CD4-positive, alpha-beta T cell treated with Interleukin-12 subunit alpha and Interleukin-12 subunit beta, for 1 hour (primary cell): ENCODE data around the gene LAMA4.
"Not testable (repeated sequence)": the region's sequence is repeated elsewhere in the genome, so short reads cannot be mapped to it uniquely, and the experiment has no call there.

Experiments used
- DNase-seq: peaks from one replicate; pipeline ENCODE4 v3.0.0-alpha.2; 2020

The LAMA4 gene

DNA sequence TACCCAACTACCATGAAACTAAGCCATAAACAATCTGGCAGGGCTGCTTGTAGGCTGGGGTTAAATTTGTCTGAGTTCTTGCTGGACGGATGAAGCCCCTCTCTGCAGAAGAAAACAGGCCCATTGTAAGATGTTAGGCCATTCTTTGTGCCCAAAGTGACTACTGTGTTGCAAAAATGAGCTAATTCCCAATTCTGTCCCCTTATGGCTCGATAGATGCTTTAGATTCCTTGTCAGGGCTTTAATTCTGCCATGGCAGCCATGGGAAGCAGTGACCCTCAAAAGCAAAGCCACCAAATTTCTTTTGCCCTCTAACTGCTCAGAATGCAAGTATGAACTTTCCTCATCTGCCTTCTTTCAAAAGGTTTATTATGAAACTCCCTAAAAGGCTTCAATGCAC lies 45.2 kb downstream of the LAMA4 start:
- DNase-seq, result no peak

DNA sequence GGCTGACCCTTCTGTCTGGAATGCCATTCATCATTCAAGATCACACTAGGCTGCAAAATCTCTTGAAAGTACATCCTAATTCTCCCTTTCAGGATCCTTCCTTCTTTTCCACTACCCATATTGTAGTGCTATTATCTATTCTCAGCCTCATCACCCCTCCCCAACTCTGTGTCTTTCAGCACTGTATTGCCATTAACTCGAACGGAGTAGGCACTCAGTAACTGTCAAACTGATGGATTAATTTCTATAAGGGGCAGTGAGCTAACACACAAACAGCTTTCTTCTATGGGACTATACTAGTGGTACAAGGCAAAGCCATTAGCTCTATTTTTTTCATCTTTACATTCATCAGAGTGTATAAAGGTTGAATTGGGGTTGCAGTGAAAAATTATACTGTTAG lies 46.6 kb downstream of the LAMA4 start:
- no peak for DNase-seq

DNA sequence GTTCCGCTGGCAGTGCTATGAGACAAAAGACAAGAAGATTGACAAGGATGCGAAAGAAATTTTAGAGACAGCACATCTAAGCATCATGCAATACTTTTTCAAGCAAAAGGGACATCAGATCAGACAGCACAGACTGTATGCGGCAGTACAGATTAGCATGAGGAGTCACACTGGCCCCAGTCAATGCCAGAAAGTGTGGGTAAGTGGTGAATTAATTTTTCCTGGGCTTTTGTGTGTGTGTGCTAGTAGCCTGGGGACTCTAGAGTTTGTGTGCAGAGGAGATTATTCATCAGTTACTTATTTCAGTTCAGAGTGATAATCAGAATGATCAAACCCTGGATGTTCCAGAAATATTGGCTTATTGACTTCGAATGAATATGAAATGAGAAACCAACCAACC lies 47.2 kb downstream of the LAMA4 start:
- no peak for DNase-seq

DNA sequence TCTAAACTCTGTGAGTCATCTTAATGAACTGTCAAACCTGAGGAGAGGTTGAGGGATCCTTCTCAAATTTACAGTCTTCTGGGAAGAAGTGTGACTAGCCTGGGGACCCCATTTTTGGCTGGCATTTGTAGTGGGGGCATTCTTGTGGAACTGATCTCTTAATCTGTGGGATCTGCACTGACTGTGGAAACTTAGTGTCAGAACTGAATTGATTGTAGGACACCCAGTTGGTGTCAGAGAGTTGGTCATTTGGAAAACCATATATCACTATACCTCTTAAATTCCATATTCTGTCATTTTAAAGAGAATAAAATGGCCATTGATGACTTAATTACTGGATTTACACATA lies 48.3 kb downstream of the LAMA4 start:
- no peak for DNase-seq

DNA sequence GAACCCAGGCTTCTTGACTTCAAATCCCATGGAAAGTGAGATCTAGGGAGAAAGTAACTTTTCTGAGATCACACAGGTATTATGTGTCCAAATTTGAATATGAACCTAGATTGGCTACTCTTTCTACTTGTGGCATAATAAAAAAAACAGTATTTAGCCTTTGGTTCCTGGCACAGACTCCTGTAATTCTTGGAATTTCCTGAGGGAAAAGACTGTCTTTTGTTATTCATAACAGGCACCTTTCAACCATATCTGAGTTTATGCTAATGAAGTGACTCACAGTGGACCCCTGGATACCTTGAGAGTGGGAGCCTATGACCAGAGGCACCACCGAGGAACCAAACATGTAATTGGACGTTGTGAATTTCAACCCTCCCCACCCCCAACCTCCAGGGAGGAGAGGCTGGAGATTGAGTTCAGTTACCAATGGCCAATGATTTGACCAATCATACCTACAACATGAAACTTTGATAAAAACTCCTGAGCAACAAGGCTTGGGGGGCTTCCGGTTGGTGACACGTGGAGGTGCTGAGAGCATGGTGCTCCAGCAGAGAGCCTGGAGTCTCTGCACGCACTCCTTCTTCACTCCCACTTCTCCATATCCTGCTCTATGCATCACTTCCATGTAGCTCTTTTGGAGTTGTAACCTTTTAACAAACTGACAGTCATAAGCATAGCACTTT lies 48.8 kb downstream of the LAMA4 start:
- no peak for DNase-seq

DNA sequence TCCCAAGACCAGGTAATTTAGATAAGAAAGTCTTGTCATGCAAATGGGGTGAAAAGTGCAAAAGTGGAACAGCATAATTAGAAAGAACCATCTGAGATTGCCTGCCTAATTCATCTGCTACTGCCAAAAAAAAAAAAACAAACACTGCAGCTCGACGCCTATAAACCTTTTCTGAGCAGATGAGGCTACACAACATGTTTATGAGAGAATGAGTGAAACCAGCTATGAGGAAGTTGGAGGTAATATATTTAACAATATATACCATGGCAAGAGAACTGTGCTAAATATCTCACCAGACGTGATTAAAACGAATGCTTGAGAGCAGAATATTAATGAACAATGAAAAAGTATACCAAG lies 50.0 kb downstream of the LAMA4 start:
- no peak for DNase-seq

DNA sequence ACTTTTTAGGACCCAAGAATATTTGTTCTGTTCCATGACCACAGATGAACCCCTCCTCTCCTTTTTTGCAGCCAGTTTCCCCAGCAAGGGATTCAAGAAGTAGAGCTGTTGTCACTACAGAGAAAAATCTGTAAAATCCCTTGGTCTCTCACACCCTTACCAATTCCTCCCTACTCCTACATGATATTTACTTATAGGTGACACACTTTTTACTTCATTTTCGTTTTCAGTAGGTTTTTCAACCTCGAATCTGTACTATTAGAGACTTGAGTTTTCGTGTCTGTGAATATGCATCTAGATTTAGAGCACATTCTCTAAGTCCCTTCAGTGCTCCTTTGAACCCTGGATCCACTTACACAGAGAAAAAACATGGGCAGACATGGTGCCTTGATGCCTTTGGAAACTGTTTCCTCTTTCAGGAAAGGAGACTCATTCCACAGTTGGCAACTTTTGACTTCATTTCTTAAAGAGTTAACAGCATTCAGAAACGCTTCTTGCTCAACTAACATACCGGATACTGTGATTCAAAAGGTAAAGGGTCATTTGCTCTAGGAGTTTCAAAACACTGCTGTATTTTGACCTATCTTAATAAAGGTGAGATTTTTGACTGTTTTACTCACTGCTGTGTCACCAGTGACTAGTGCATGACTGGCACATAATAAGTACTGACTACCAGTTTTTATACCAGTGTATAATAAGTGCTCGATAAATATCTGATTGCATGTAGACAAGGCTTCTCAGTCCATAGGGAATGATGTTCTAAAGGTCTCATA lies 50.6 kb downstream of the LAMA4 start:
- DNase-seq, result no peak

DNA sequence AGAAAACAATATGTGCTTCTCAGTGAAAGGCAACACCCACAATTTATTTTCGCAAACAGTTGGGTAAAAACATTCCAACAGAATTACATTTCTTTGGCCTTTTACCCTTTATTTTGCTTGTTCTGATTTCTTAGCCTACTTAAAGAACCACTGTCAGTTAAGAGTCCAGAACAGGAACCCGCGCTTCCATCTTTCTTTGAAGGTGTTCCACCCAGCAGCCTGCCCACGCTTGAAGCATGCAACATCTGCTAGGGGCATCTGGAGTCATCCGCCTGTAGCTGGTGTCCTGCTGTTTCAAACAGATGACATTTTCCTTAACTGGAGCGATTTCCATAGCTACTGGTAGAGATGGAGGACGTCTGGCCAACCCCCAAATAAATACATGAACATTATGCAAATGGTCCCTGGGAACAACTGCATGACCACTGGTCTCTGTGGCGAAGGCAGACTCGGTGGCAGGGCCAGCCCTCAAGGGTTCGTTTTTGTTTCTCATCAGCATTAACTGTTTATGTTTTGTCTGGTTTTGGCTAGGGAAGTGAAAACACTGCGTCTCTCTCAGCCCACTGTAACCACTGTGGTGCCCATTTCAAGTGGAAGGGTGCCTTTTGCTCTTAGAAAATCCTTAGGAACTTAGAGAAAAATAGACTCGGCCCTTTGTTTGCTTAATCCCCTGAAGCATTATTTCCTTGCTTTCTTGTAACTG lies 51.6 kb downstream of the LAMA4 start:
- no peak for DNase-seq

DNA sequence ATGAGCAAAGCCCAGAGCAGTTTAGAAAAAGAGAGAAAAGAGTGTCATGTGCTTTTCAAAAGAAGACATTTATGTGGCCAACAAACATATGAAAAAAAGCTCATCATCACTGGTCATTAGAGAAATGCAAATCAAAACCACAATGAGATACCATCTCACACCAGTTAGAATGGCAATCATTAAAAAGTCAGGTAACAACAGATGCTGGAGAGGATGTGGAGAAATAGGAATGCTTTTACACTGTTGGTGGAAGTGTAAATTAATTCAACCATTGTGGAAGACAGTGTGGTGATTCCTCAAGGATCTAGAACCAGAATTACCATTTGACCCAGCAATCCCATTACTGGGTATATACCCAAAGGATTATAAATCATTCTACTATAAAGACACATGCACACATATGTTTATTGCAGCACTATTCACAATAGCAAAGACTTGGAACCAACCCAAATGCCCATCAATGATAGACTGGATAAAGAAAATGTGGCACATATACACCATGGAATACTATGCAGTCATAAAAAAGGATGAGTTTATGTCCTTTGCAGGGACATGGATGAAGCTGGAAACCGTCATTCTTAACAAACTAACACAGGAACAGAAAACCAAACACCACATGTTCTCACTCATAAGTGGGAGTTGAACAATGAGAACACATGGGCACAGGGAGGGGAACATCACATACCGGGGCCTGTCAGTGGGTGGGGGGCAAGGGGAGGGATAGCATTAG lies 54.0 kb downstream of the LAMA4 start:
- not testable (repeated sequence) for DNase-seq

DNA sequence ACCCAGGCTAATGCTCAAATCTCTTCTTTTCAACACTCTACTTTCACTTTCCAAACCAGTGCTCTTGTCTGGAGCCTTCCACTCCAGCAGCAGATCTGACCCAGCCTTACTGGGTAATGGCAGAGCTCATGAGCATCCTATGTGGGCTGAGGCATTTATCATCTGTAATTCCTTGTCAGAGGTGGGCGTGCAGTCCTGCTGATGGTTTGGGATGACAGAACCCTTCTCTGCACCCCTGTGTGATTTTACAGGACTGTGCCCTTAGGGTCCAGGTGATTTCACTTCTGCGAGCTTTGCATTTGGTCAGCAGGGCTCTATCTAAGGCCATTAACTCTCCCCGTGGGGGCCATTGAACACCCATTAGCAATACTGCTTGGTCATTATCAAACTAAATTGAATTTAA lies 55.4 kb downstream of the LAMA4 start:
- no peak for DNase-seq

DNA sequence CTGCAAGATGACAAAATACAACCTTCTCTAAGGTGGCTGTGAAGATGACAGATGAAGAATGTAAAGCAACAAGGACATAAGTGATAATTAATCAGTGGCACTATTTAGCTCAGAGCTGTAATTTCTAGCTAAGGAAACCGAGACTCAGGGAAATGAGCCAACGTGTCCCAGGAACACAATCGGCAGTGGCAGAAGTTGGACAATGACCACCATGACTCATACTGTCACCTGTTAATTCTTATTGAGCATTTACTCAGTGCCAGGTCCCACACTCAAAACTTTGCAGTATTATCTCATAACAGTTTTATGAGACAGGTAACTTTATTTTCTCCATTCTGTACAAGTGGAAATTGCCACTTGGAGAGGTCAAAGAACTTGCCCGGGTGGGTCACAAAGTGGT lies 55.8 kb downstream of the LAMA4 start:
- no peak for DNase-seq

DNA sequence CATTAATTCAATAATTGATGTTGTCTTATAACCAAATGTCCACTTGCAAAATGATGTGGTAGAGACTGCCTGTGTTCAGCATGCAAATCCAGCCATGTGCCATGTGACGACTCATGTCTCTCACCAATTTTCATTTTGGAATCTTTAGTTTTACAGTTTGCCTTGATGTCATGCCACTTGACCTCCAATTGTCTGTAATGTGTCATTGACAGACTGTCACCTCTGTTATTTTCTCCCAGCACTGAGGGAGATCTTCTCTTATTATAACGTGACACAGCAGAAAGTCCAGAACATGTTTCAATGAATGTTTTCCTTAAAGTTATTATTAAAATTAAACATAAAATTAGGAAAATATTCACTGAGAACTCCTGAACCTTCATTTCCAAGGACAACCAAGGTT lies 56.7 kb downstream of the LAMA4 start:
- DNase-seq, result no peak

DNA sequence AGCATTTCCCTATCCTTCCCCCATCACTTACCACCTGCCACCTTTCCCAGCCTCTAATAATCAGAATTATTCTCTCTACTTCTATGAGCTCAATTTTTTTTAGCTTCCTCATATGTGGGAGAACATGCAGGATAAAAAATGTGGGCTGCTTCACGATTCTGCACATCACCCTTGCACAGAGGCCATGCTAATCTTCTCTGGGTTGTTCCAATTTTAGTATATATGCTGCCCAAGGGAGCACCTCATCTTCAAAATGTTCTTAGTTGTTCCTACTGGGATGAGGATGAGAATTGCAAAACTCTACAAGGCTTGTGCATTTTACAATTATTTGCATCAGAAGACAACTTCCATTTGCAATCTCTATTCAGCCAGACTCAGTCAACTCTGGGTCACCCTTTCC lies 58.1 kb downstream of the LAMA4 start:
- DNase-seq, result no peak

DNA sequence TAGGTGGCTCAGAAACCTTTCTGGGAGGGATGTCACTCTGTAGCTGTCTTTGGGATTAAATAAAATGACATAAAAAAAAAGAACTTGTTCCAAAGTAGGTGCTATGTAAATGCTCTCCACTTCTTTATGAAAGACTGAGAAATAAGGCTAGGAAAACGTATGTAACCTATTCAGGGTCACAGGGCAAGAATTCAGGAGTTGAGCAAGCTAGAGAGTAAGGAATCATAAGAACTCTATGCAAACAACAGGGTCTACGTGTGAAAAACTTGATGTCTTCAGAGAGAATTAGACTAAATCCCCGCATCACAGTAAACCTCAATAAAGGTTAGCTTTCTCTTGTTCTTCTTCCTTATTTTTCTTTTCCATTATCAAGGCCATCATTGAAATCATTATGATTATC lies 59.2 kb downstream of the LAMA4 start:
- no peak for DNase-seq

DNA sequence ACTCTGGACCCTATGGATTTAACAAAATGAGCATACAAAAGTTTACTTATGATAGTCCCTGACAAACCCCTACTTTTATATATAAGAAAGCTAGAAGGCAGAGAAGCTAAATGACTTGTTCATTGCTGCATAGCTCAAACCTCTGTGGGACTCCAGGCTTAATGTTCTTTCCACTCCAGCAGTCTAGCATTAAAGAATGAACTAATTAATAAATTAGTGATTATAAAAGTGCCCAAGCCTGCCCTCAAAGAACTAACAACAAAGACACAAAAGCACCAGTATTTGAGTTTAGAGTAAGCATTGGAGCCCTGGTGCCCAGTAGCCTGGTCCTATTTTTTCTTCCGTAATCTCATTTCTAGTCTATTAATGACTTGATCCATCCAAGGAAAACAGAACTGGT lies 59.9 kb downstream of the LAMA4 start:
- no peak for DNase-seq

DNA sequence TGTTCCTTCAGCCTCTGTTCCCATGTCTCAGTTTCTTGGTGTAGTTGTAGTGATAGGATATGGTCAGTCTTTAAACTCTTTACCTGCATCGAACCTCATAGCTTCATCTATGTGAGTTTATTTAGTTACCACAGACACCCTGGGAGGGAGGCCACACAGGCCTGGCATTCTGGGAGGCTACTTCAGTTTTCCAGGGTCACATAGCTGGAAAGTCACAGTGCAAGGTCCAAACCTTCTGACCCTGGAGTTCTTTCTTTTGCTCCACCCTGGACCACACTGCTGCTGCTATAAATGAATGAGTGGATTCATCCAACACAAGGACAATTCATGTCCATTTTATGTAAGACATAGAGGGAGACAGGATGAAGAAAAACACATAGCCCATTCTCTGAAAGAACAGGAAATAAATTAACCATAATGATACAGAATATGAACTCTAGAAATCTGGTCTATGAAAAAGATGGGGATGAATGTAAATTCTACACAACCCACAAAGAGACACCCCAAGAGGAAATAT lies 60.8 kb downstream of the LAMA4 start:
- DNase-seq, result no peak

DNA sequence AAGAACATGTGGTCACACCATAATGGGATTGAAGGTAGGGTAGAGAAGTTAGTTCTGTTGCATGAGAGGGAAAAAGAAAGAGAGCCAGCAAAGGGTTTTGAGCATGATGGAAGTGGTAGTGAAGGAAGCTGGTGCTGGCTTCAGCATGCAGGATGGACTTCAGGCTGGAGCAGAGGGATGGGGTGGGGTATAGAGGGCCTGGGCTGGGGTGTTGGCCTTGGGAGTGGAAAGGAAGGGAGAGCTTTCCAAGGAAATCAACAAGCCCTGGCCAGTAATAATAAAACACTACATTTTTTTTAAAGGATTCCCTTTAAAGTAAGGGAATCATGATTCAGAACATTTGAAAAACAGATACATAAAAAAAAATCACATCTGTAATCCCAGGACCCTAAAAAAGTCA lies 61.2 kb downstream of the LAMA4 start:
- no peak for DNase-seq

DNA sequence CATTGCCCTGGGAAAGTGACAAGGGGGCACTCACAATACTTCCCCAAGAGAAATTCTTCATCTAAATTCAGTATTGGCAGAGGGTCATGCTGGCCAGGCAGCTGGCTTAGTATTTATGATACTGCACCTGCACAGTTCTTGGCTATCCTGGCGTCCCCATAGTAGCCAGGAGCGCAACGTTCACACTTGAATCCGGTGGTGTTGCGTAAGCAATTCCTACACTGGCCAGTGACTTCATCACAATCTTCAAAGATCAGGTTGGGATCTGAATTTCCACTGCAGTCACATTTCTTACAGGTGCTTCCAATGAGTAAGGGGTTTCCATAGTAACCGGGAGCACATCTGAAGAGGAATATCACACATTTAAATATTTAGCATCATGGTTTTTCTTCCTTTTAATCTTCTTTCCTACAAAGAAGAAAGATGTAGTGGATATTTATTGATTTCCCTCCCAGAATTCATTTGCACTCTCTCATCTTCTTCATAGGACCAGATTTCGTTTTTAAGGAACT lies 62.8 kb downstream of the LAMA4 start:
- DNase-seq, result no peak

DNA sequence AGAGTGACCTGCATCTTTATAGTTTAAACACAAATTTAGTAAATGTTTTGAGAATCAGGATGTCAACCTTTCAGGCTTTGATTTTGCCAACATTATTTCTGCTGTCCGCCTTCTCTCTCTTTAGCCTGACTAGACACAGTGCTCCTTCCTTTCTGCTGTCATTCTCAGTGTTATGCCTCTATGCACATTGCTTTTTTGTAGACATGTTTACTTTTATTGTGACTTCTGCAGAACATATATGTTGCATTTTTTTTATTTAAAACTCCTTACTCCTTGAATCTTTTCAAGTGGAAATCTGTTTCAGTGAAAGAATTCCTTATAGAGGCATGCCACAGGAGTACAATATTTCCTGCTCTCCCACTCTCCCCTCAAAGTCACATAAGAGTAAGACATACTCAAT lies 64.2 kb downstream of the LAMA4 start:
- DNase-seq, result no peak

DNA sequence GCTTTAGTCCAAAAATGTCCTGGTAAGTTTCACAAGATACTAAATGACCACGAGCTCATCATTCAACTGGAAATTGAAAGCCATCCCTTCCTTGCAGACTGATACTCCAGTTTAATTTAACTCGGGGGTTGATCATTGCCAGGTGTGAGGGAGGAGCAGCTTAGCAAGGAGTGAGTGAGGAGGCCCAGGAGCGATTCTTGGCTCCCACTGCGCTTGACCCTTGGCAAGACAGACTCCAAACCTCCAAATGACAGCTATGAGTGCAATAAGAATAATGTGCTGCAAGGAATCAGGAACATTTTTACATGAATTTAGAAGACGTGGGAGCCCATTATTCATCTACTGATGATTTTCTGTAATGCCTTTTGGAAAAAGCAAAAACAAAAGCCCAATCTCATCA lies 64.9 kb downstream of the LAMA4 start:
- DNase-seq, result no peak

DNA sequence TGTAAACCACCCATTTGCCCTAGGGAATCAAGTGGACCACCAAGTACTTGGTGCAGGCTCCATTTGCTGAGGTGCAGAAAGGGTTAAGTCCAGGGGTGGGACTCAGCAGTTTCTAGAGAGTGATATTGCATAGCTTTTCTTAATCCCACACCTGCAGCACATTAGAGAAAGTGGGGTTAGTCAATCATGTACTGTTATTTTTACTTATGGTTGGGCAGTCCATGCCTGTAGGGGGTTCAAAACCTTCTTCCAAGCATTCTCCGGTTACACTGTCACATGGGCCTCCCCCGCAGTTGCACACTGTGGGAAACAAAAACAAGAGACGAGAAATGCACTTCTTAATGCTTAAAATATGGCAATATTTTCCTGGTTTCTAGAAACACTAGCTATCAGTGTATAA lies 65.5 kb downstream of the LAMA4 start:
- DNase-seq, result no peak

DNA sequence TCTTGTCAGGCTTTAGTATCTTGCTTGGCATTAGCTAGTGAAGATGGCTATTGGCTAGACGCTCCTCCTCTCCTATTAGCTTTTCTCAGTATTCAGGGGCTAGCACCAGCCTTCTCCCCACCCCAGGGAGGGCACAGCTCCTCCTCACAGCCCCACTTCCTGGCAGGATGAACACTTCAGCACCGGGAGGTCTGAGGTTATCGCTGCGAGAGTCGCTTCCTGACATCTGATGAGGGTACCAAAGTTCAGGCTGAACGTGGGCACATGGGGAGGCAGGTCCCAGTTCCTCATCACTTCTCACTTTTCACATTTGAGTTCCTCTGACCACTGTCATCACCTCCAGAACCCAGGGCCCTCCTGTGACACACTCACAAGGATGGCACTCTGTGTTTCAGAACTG lies 66.6 kb downstream of the LAMA4 start:
- no peak for DNase-seq

DNA sequence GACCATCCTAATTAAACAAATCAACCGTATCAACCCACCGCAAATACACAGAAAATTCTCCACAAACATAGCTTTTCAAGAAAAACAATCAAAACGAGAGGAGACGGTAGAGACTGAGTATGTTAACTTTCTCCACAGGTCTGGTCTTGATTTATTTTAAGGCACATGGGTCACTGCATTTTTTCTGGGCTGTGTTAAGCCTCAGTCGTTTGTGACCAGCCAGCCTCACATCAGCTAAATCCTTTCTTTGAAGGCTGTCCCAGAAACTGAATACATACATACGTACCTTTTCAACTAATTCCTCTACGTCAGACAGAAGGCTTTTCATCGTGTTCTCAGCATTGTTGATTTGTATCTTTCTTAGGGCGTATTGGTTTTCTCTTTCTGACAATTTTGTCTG lies 69.4 kb downstream of the LAMA4 start:
- DNase-seq, result no peak
